HL-60 (cell line): ENCODE measurements around the gene ABLIM1.

ENCODE experiments used
- DNase-seq, 2 experiments: peaks; one replicate each; pipeline ENCODE4 v3.0.0-alpha.2; 2010 to 2020; ENCODE audit warnings: low read depth in 1 of 2, low spot score in 1 of 2
- H3K27ac ChIP-seq: fragments of 250-450 bp; sonication (Bioruptor Pico); replicated peaks from 2 replicates; pipeline ENCODE4 v1.5.1; 2020; ENCODE audit warnings: mild to moderate bottlenecking, moderate library complexity
- H3K27me3 ChIP-seq: fragments of 250-450 bp; sonication (Bioruptor Pico); 2 replicates; pipeline ENCODE4 v1.5.1; 2021; ENCODE audit warnings: mild to moderate bottlenecking, moderate library complexity; ENCODE audit not compliant: insufficient read depth, poor library complexity, severe bottlenecking
- H3K4me3 ChIP-seq: replicated peaks from 2 replicates; pipeline ENCODE4 v1.5.1; 2011; ENCODE audit warnings: mild to moderate bottlenecking, control low read depth, low read length; ENCODE audit not compliant: insufficient read depth
- GABPA ChIP-seq: IDR thresholded peaks from 2 replicates; pipeline ENCODE4 v1.6.1; 2012; ENCODE audit warnings: low read depth
- POLR2AphosphoS5 ChIP-seq: IDR thresholded peaks from 2 replicates; pipeline ENCODE4 v1.6.1; 2012; ENCODE audit warnings: low read depth
- SPI1 ChIP-seq: IDR thresholded peaks from 2 replicates; pipeline ENCODE4 v1.6.1; 2012; ENCODE audit warnings: low read depth, mild to moderate bottlenecking, borderline replicate concordance
- TF ChIP-seq, protein P1 (sequence below): IDR thresholded peaks from 2 replicates; pipeline ENCODE4 v1.6.1; 2012; ENCODE audit warnings: low read depth; ENCODE audit not compliant: insufficient replicate concordance
- TF ChIP-seq, protein P2 (sequence below): IDR thresholded peaks from one replicate; pipeline ENCODE4 v1.5.1; 2011; ENCODE audit warnings: low read length, control low read depth, inconsistent platforms; ENCODE audit not compliant: insufficient read depth

ABLIM1 gene

DNA sequence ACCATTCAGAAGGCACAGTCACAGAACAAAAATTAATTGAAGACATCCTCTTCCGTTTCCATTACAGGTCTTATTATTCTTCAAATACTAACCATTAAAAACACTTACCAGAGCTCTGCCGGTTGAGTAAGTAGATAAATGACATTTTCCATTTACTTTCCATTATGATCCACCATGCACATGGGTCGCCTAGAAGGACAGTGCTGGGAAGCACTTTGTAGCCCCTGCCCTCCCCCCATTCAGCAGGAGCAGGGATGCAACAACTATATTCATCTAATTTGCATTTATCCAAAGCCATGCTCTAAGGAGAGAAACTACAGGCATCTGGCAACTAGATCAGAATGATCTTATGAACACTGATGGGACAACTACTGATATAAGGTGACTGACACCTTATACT lies 177.0 kb downstream of the ABLIM1 start:
- no peak overlapping the region for H3K27ac ChIP-seq
- no peak for DNase-seq
- no peaks in the 10 kb centered on the region for H3K27me3 ChIP-seq
- H3K4me3 ChIP-seq: no peak overlapping the region
- TF ChIP-seq, protein P1, sequence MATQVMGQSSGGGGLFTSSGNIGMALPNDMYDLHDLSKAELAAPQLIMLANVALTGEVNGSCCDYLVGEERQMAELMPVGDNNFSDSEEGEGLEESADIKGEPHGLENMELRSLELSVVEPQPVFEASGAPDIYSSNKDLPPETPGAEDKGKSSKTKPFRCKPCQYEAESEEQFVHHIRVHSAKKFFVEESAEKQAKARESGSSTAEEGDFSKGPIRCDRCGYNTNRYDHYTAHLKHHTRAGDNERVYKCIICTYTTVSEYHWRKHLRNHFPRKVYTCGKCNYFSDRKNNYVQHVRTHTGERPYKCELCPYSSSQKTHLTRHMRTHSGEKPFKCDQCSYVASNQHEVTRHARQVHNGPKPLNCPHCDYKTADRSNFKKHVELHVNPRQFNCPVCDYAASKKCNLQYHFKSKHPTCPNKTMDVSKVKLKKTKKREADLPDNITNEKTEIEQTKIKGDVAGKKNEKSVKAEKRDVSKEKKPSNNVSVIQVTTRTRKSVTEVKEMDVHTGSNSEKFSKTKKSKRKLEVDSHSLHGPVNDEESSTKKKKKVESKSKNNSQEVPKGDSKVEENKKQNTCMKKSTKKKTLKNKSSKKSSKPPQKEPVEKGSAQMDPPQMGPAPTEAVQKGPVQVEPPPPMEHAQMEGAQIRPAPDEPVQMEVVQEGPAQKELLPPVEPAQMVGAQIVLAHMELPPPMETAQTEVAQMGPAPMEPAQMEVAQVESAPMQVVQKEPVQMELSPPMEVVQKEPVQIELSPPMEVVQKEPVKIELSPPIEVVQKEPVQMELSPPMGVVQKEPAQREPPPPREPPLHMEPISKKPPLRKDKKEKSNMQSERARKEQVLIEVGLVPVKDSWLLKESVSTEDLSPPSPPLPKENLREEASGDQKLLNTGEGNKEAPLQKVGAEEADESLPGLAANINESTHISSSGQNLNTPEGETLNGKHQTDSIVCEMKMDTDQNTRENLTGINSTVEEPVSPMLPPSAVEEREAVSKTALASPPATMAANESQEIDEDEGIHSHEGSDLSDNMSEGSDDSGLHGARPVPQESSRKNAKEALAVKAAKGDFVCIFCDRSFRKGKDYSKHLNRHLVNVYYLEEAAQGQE: no peak
- TF ChIP-seq GABPA (no peak), SPI1 (no peak), POLR2AphosphoS5 (no peak)
- TF ChIP-seq, protein P2, sequence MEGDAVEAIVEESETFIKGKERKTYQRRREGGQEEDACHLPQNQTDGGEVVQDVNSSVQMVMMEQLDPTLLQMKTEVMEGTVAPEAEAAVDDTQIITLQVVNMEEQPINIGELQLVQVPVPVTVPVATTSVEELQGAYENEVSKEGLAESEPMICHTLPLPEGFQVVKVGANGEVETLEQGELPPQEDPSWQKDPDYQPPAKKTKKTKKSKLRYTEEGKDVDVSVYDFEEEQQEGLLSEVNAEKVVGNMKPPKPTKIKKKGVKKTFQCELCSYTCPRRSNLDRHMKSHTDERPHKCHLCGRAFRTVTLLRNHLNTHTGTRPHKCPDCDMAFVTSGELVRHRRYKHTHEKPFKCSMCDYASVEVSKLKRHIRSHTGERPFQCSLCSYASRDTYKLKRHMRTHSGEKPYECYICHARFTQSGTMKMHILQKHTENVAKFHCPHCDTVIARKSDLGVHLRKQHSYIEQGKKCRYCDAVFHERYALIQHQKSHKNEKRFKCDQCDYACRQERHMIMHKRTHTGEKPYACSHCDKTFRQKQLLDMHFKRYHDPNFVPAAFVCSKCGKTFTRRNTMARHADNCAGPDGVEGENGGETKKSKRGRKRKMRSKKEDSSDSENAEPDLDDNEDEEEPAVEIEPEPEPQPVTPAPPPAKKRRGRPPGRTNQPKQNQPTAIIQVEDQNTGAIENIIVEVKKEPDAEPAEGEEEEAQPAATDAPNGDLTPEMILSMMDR: no peak

DNA sequence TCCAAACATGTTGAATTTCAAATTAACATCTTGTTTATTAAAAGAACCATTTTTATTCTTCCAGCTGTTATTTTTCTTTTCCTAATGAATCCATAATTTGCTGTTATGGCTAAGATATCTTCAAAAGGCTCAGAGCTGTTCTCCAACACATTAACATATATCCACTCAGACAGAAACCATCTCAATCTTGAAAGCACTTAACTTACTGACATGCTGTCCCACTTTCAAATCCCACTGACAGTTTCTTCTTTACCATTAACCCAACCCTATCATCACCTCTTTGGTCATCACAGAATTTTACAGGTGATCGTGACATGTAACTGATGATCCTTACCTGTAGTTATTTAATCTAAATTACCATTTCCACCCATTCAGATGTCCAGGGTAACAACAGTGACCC lies 178.2 kb downstream of the ABLIM1 start:
- no peaks in the 10 kb centered on the region for H3K27me3 ChIP-seq
- no peak for DNase-seq
- H3K27ac ChIP-seq: no peak overlapping the region
- H3K4me3 ChIP-seq: no peak overlapping the region
- TF ChIP-seq, protein P1: no peak
- TF ChIP-seq GABPA (no peak), SPI1 (no peak), POLR2AphosphoS5 (no peak)
- TF ChIP-seq, protein P2: no peak

DNA sequence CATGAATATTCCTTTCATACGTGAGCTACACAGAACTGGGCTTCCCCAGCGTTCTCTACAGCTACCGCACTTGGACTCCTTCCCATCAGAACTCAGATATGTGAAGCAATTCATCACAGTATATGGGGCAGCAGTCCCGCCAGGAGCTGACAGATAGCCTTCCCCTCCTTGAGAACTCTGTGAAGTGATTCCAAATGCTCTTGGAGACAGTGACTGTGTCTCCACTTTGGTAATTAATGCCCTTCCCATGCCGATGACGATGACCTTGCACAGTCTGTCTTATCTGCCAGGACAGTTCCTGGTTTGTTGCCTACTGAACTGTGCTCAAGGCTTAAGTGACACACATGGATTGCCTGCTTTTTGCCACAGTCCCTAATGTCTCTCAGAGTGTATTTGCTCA lies 178.8 kb downstream of the ABLIM1 start:
- Histone ChIP-seq H3K4me3 (no peak overlapping the region), H3K27ac (no peak overlapping the region), H3K27me3 (no peaks in the 10 kb centered on the region)
- no peak for DNase-seq
- no peak for TF ChIP-seq POLR2AphosphoS5
- TF ChIP-seq, protein P1: no peak
- no peak for TF ChIP-seq SPI1
- TF ChIP-seq GABPA: no peak
- TF ChIP-seq, protein P2: no peak
